Mucosa of stomach (tissue), 1 donor: ENCODE data around the gene RTN4RL2.

Experiments
- H3K27me3 ChIP-seq: one replicate; pipeline ENCODE4 v1.7.0; 2013; ENCODE audit warnings: mild to moderate bottlenecking, low read length; ENCODE audit not compliant: control insufficient read depth, insufficient read depth
- H3K36me3 ChIP-seq: one replicate; pipeline ENCODE4 v1.7.0; 2013; ENCODE audit warnings: low read length; ENCODE audit not compliant: control insufficient read depth, insufficient read depth
- H3K4me1 ChIP-seq: one replicate; pipeline ENCODE4 v1.7.0; 2013; ENCODE audit warnings: mild to moderate bottlenecking, low read length; ENCODE audit not compliant: control insufficient read depth, insufficient read depth
- H3K4me3 ChIP-seq: one replicate; pipeline ENCODE4 v1.7.0; 2013; ENCODE audit warnings: low read length
- H3K9ac ChIP-seq: one replicate; pipeline ENCODE4 v1.7.0; 2013; ENCODE audit warnings: mild to moderate bottlenecking, low read length, moderate library complexity
- H3K9me3 ChIP-seq: one replicate; pipeline ENCODE4 v1.7.0; 2013; ENCODE audit warnings: mild to moderate bottlenecking, low read length, moderate library complexity; ENCODE audit not compliant: control insufficient read depth
- donor health status: Pancreatic carcinoma.

The RTN4RL2 gene

DNA sequence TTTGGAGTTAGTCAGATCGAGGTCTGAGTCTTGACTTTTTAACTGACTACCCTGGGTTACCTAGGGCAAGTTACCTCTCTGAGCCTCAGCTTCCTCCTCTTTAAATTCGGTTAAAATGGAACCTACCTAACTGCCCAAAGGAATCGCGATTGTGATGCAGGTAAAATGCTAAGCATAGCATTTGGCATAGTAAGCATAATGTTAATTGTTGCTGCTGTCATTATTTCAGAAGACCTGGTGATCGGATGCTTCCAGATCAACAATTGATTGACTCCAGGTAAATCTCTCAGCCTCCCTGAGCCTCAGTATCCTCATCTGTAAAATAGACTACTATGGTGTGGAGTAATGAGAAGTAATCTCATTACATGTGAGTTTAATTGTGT lies 55.7 kb downstream of the RTN4RL2 start:
- no peaks in the 10 kb centered on the region for H3K36me3 ChIP-seq
- H3K9me3 ChIP-seq: no peaks in the 10 kb centered on the region
- H3K4me1 ChIP-seq: peaks cover 14% of the 10 kb centered on the region
- peak overlapping the region; percentile 82 for H3K4me3 ChIP-seq
- H3K27me3 ChIP-seq: no peaks in the 10 kb centered on the region
- H3K9ac ChIP-seq: peak overlapping the region; percentile 70

- no peaks in the 10 kb centered on the region for H3K4me1 ChIP-seq
- no peaks in the 10 kb centered on the region for H3K27me3 ChIP-seq
- H3K9ac ChIP-seq: no peak overlapping the region
- H3K4me3 ChIP-seq: no peak overlapping the region
- no peaks in the 10 kb centered on the region for H3K36me3 ChIP-seq
- H3K9me3 ChIP-seq: no peaks in the 10 kb centered on the region
Measured at GRCh38 chr11:57521116-57521515, 60.8 kb downstream of the RTN4RL2 start.

DNA sequence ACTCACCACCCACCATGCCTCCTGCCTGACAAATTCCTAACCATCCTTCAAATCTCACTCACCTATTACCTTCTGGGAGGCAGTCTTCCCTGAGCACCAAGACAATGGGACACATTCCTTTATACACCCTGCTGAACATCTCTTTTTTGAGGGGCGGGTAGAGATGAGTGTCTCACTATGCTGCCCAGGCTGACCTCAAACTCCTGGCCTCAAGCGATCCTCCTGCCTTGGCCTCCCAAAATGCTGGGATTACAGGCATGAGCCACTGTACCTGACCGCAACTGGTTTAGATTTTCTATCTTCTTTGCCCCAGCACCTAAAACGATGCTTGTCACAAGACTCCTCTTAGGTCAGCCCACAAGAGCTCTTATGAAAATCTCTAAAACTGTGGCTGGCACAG lies 63.1 kb downstream of the RTN4RL2 start:
- no peak overlapping the region for H3K4me3 ChIP-seq
- no peaks in the 10 kb centered on the region for H3K27me3 ChIP-seq
- H3K9ac ChIP-seq: no peak overlapping the region
- no peaks in the 10 kb centered on the region for H3K9me3 ChIP-seq
- H3K36me3 ChIP-seq: no peaks in the 10 kb centered on the region
- H3K4me1 ChIP-seq: no peaks in the 10 kb centered on the region
